Ovary (tissue), 3 donors: ENCODE results near the gene MBD6.

Experiments used
- EP300 ChIP-seq: sonication (generic); formaldehyde crosslinking; IDR thresholded peaks from one replicate; pipeline ENCODE4 v1.6.1; 2017; ENCODE audit warnings: antibody characterized with exemption
- POLR2A ChIP-seq: fragments of 450-650 bp; IDR thresholded peaks from one replicate; pipeline ENCODE4 v1.6.1; 2017; ENCODE audit warnings: antibody characterized with exemption, mild to moderate bottlenecking, moderate library complexity
- TF ChIP-seq, protein P1 (sequence below), 3 donors: fragments of 450-650 bp in 2 of 3; fragments of 200-600 bp in 1 of 3; IDR thresholded peaks; one replicate each; pipeline versions ENCODE4 v1.5.1 to v1.8.0; 2016 to 2022; ENCODE audit warnings: antibody characterized with exemption in 3 of 3, mild to moderate bottlenecking in 1 of 3
- donor health status: DM: no; HTN: no; CAD: no.

DNA sequence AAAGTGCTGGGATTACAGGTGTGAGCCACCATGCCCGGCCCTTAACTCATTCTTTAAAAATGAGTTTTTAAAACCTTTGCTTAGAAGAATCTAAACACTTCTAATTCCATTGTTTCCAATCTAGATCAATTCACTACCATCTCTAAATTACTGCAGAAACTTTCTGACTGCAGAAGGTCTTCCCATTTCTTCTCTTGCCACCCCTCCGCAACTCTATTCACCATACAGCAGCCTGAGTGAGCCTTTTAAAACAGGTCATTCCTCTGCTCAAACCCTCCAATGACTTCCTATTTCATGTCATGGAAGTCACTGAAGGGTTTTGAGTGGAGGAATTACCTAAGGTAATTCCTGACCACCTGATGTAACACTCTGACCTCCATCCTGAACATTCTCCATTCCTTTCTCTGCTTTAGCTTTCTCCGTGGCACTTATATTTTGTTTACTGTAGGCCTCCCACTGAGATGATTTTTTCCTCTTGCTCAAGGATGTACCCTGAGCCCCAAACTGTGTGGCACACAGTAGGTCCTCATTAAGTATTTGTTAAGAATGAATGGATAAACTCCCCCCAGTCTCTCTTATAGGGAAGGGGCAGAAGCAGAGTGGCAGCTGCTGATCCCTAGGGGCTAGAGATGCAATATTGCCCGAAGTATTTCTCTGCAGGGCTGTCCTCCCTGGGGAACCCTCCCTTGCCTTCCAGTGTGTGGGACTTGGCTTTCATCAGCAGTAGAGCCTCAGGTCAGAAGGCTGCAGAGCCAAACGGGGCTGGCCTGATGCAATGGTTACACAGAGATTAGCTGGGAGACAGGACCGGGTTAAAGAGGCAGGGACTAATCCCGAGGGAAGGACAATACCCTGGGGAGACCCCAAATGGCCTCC lies 3.5 kb upstream of the MBD6 start:
- TF ChIP-seq, protein P1, sequence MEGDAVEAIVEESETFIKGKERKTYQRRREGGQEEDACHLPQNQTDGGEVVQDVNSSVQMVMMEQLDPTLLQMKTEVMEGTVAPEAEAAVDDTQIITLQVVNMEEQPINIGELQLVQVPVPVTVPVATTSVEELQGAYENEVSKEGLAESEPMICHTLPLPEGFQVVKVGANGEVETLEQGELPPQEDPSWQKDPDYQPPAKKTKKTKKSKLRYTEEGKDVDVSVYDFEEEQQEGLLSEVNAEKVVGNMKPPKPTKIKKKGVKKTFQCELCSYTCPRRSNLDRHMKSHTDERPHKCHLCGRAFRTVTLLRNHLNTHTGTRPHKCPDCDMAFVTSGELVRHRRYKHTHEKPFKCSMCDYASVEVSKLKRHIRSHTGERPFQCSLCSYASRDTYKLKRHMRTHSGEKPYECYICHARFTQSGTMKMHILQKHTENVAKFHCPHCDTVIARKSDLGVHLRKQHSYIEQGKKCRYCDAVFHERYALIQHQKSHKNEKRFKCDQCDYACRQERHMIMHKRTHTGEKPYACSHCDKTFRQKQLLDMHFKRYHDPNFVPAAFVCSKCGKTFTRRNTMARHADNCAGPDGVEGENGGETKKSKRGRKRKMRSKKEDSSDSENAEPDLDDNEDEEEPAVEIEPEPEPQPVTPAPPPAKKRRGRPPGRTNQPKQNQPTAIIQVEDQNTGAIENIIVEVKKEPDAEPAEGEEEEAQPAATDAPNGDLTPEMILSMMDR (IDR thresholded peaks at IDR 0.05), result no peak
- TF ChIP-seq POLR2A, result no peak
- no peak for TF ChIP-seq EP300
